SK-N-SH (cell line): ENCODE results near the gene OR6K2. TPM values are rescaled to one million over a fixed set of nuclear protein-coding genes. Genes with fewer than 3 reads are reported as not detected.

Experiments
- CTCF ChIA-PET: fragments of 300-600, 350-600 bp; formaldehyde crosslinking; extraction: SDS; loops from one replicate; lab custom pipeline; 2021; lab: Yijun Ruan, JAX
- POLR2A ChIA-PET: fragments of 350-600 bp; sonication (Branson Sonifier 250); formaldehyde crosslinking; extraction: SDS; loops from one replicate; lab custom pipeline; 2020; ENCODE audit warnings: antibody characterized with exemption, inconsistent platforms; lab: Yijun Ruan, JAX
- DNase-seq: peaks from one replicate; pipeline ENCODE4 v3.0.0; 2012
- H2AFZ ChIP-seq: fragments of 200-600 bp; sonication (generic); 2 replicates; pipeline ENCODE4 v1.8.1; 2016; ENCODE audit warnings: antibody characterized with exemption, mild to moderate bottlenecking, low read depth
- H3F3A ChIP-seq: fragments of 200-600 bp; sonication (generic); replicated peaks from 2 replicates; pipeline ENCODE3; 2016; ENCODE audit warnings: antibody characterized with exemption, mild to moderate bottlenecking; ENCODE audit not compliant: insufficient read depth
- H3K27ac ChIP-seq, 2 experiments: fragments of 200-500 bp in 1 of 2; fragments of 200-600 bp in 1 of 2; sonication (Bioruptor generic) in 1 of 2; sonication (generic), shearing (Covaris generic) in 1 of 2; 2 replicates each; pipeline versions ENCODE4 v1.5.1 to v1.6.1; 2014 to 2016; ENCODE audit warnings: low read depth in 2 of 2, inconsistent platforms in 1 of 2, low read length in 1 of 2, mild to moderate bottlenecking in 1 of 2, mixed read lengths in 1 of 2
- H3K27me3 ChIP-seq: fragments of 200-600 bp; sonication (generic), shearing (Covaris generic); 2 replicates; pipeline ENCODE4 v1.6.1; 2016; ENCODE audit warnings: mixed run types; ENCODE audit not compliant: insufficient read depth
- H3K36me3 ChIP-seq, 2 experiments: fragments of 200-500 bp in 1 of 2; fragments of 200-600 bp in 1 of 2; sonication (Bioruptor generic) in 1 of 2; sonication (generic) in 1 of 2; replicated peaks in 1 of 2; 2 replicates each; pipeline versions ENCODE3 to v1.5.1; 2014 to 2016; ENCODE audit warnings: low read length in 1 of 2, mild to moderate bottlenecking in 1 of 2; ENCODE audit not compliant: insufficient read depth in 2 of 2, control insufficient read depth in 1 of 2
- H3K4me1 ChIP-seq, 2 experiments: fragments of 200-500 bp in 1 of 2; fragments of 200-600 bp in 1 of 2; sonication (Bioruptor generic) in 1 of 2; sonication (generic), shearing (Covaris generic) in 1 of 2; 2 replicates each; pipeline versions ENCODE4 v1.5.1 to v1.6.1; 2014 to 2016; ENCODE audit warnings: low read depth in 1 of 2, low read length in 1 of 2, mixed run types in 1 of 2; ENCODE audit not compliant: insufficient read depth in 2 of 2, control insufficient read depth in 1 of 2
- H3K4me2 ChIP-seq: fragments of 200-600 bp; sonication (generic), shearing (Covaris generic); 2 replicates; pipeline ENCODE4 v1.6.1; 2017; ENCODE audit warnings: mixed run types
- H3K4me3 ChIP-seq, 2 experiments: fragments of 200-500 bp in 1 of 2; fragments of 200-600 bp in 1 of 2; sonication (Bioruptor generic) in 1 of 2; sonication (generic), shearing (Covaris generic) in 1 of 2; 2 replicates each; pipeline versions ENCODE4 v1.5.1 to v1.8.1; 2014 to 2016; ENCODE audit warnings: low read depth in 2 of 2, inconsistent platforms in 1 of 2, low read length in 1 of 2, mild to moderate bottlenecking in 1 of 2, mixed read lengths in 1 of 2, moderate library complexity in 1 of 2
- H3K79me2 ChIP-seq: fragments of 200-600 bp; sonication (generic); 2 replicates; pipeline ENCODE4 v1.8.1; 2017; ENCODE audit warnings: mild to moderate bottlenecking; ENCODE audit not compliant: insufficient read depth
- H3K9ac ChIP-seq: fragments of 200-600 bp; sonication (generic); 2 replicates; pipeline ENCODE4 v1.6.1; 2017; ENCODE audit warnings: mixed run types
- H3K9me2 ChIP-seq: fragments of 200-600 bp; sonication (generic); 2 replicates; pipeline ENCODE4 v1.6.1; 2017; ENCODE audit warnings: mixed run types
- H3K9me3 ChIP-seq: fragments of 200-600 bp; sonication (generic); 2 replicates; pipeline ENCODE4 v1.6.1; 2017; ENCODE audit warnings: mixed run types, mild to moderate bottlenecking, moderate library complexity
- H4K20me1 ChIP-seq: fragments of 200-600 bp; sonication (generic); 2 replicates; pipeline ENCODE4 v1.6.1; 2017; ENCODE audit warnings: mild to moderate bottlenecking, mixed run types; ENCODE audit not compliant: insufficient read depth
- CTCF ChIP-seq: fragments of 200-600 bp; sonication (generic); IDR thresholded peaks from 2 replicates; pipeline ENCODE4 v1.6.1; 2017; ENCODE audit warnings: antibody characterized with exemption, mild to moderate bottlenecking, moderate library complexity
- EP300 ChIP-seq, 2 experiments: IDR thresholded peaks; 2 replicates each; pipeline versions ENCODE4 v1.4.0 to v1.6.1; 2012; ENCODE audit warnings: borderline replicate concordance in 1 of 2, low read depth in 1 of 2, low read length in 1 of 2
- EZH2phosphoT487 ChIP-seq: fragments of 200-600 bp; sonication (generic); IDR thresholded peaks from 2 replicates; pipeline ENCODE4 v1.6.1; 2017; ENCODE audit warnings: low read depth, mixed run types, mild to moderate bottlenecking, antibody characterized with exemption, moderate library complexity, borderline replicate concordance
- FOXJ3 ChIP-seq: sonication (generic); formaldehyde crosslinking; IDR thresholded peaks from 2 replicates; pipeline ENCODE4 v1.5.1; 2020; ENCODE audit warnings: mild to moderate bottlenecking, missing genetic modification reagents
- FOXM1 ChIP-seq: IDR thresholded peaks from 2 replicates; pipeline ENCODE4 v1.4.0; 2012; ENCODE audit warnings: low read depth, mild to moderate bottlenecking
- GABPA ChIP-seq: IDR thresholded peaks from 2 replicates; pipeline ENCODE4 v1.4.0; 2012; ENCODE audit warnings: low read depth, mild to moderate bottlenecking
- MEF2A ChIP-seq: IDR thresholded peaks from 2 replicates; pipeline ENCODE4 v1.4.0; 2012; ENCODE audit warnings: low read depth, borderline replicate concordance
- MXI1 ChIP-seq: IDR thresholded peaks from 2 replicates; pipeline ENCODE4 v1.6.1; 2012; ENCODE audit warnings: mild to moderate bottlenecking, low read depth, low read length, improper control_type of control experiment
- POLR2AphosphoS5 ChIP-seq: IDR thresholded peaks from 2 replicates; pipeline ENCODE4 v1.6.1; 2012; ENCODE audit warnings: low read depth, low read length
- RAD21 ChIP-seq: IDR thresholded peaks from 2 replicates; pipeline ENCODE4 v1.6.1; 2012; ENCODE audit warnings: mild to moderate bottlenecking, low read length
- RCOR1 ChIP-seq: fragments of 150-350 bp; IDR thresholded peaks from 2 replicates; pipeline ENCODE4 v1.6.1; 2017; ENCODE audit warnings: antibody characterized with exemption, low read length
- RFX5 ChIP-seq: IDR thresholded peaks from 2 replicates; pipeline ENCODE4 v1.6.1; 2012; ENCODE audit warnings: mild to moderate bottlenecking, improper control_type of control experiment, low read length
- SIN3A ChIP-seq: IDR thresholded peaks from 2 replicates; pipeline ENCODE4 v1.6.1; 2012; ENCODE audit warnings: low read depth, mild to moderate bottlenecking, low read length, moderate library complexity, borderline replicate concordance
- TAF1 ChIP-seq: IDR thresholded peaks from 2 replicates; pipeline ENCODE4 v1.6.1; 2012; ENCODE audit warnings: low read depth, mild to moderate bottlenecking, low read length, moderate library complexity, borderline replicate concordance
- TCF12 ChIP-seq: IDR thresholded peaks from 2 replicates; pipeline ENCODE4 v1.4.0; 2012
- USF2 ChIP-seq: fragments of 150-350 bp; IDR thresholded peaks from 2 replicates; pipeline ENCODE4 v1.6.1; 2017; ENCODE audit warnings: antibody characterized with exemption, low read length, low read depth, borderline replicate concordance
- YY1 ChIP-seq: IDR thresholded peaks from 2 replicates; pipeline ENCODE4 v1.4.0; 2012; ENCODE audit warnings: low read depth, mild to moderate bottlenecking
- WGBS: methylation state at CpG from one replicate; pipeline ENCODE4 v1.1.6; 2017; ENCODE audit warnings: low lambda C conversion rate; 5-methylcytosine and 5-hydroxymethylcytosine counted together
- polyA plus RNA-seq, 3 experiments: library from polyadenylated mRNA; depleted of rRNA; stranded (reverse); fragments of >200 nt; gene quantifications; 2 replicates each; pipeline ENCODE4 v1.2.3, GENCODE V29; 2012

The OR6K2 gene
- polyA plus RNA-seq, 1 of the 3 experiments (the other 2 are of a cell fraction), result not detected

DNA sequence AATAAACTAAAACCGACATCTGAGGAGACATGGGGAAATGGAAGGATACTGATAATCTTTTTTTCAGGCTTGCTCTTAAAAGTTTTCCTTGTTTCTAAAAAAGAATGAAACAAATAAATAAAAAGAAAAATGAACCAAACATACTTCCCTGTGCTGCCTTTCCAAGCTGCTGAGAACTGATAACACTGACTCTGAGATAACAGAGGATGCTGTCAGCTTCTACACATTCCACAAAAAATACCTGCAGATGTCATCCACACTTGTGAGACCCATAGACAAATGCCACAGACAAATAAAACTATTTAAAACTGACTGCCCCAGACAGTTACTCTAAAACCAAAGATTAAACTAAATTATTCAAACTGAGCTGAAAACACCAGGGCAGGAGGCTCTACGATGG is 32.1 kb upstream of the OR6K2 start:
- no peak overlapping the region for H2AFZ ChIP-seq
- H4K20me1 ChIP-seq, result no peaks in the 10 kb centered on the region
- H3K27ac ChIP-seq, result no peak overlapping the region
- WGBS, result 2% methylated on average over 2 of the region's 2 CpGs
- no peaks in the 10 kb centered on the region for H3K4me1 ChIP-seq
- no peaks in the 10 kb centered on the region for H3K27me3 ChIP-seq
- no peaks in the 10 kb centered on the region for H3K36me3 ChIP-seq
- ChIA-PET CTCF (no interaction called here), POLR2A (no interaction called here)
- no peaks in the 10 kb centered on the region for H3K9me3 ChIP-seq
- no peak overlapping the region for H3K4me3 ChIP-seq
- H3K9me2 ChIP-seq, result no peaks in the 10 kb centered on the region
- no peak overlapping the region for H3K4me2 ChIP-seq
- TF ChIP-seq RCOR1, result no peak
- TF ChIP-seq EZH2phosphoT487, result no peak
- H3K9ac ChIP-seq, result no peak overlapping the region
- no peaks in the 10 kb centered on the region for H3K79me2 ChIP-seq
- DNase-seq, result no peak
- H3F3A ChIP-seq, result no peaks in the 10 kb centered on the region

DNA sequence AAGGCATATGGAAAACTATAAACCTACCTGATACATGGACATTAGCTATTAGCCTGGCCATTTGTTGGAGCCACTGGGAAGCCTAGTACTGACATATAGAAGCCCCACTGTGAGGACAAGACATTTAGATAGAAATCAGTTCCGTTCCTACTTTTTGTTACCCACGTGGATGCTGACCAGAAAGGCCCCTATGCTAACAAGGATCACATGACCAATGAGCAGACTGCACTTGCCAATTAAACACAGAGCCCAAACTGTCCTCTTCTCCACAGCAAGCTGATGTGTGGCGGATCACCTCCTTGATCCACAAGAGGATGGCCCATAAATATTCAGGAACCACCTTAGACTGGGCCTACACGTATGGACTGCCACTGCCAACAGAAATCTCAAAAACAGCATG is 31.3 kb upstream of the OR6K2 start:
- Histone ChIP-seq H3K9me3 (no peaks in the 10 kb centered on the region), H3K4me2 (no peak overlapping the region), H2AFZ (no peak overlapping the region), H3K36me3 (no peaks in the 10 kb centered on the region), H3F3A (no peaks in the 10 kb centered on the region), H3K9ac (no peak overlapping the region), H4K20me1 (no peaks in the 10 kb centered on the region), H3K27me3 (no peaks in the 10 kb centered on the region), H3K4me1 (no peaks in the 10 kb centered on the region), H3K4me3 (no peak overlapping the region), H3K79me2 (no peaks in the 10 kb centered on the region), H3K27ac (no peak overlapping the region), H3K9me2 (no peaks in the 10 kb centered on the region)
- no peak for TF ChIP-seq TAF1
- POLR2A ChIA-PET, result no interaction called here
- CTCF ChIA-PET, result no interaction called here
- no peak for DNase-seq
- WGBS, result 3% methylated on average over 4 of the region's 4 CpGs

- Histone ChIP-seq H3K9ac (no peak overlapping the region), H3K9me2 (no peaks in the 10 kb centered on the region), H3K9me3 (no peaks in the 10 kb centered on the region), H2AFZ (no peak overlapping the region), H3K79me2 (no peaks in the 10 kb centered on the region), H3K27ac (no peak overlapping the region), H3K36me3 (no peaks in the 10 kb centered on the region), H3K27me3 (no peaks in the 10 kb centered on the region), H3K4me1 (no peaks in the 10 kb centered on the region), H3F3A (no peaks in the 10 kb centered on the region), H4K20me1 (no peaks in the 10 kb centered on the region), H3K4me3 (no peak overlapping the region; a peak in 1 of 4 replicates), H3K4me2 (no peak overlapping the region; the same call in 1 of the 2 replicates)
- TF ChIP-seq TCF12, result no peak
- no peak for TF ChIP-seq SIN3A
- no peak for TF ChIP-seq USF2
- no peak for TF ChIP-seq FOXM1
- no peak for TF ChIP-seq MXI1
- no peak for TF ChIP-seq FOXJ3
- no peak for TF ChIP-seq EP300 (IDR thresholded peaks at IDR 0.05; ENCODE audit: borderline replicate concordance in 1 of 2, low read depth in 1 of 2, low read length in 1 of 2)
- no peak for TF ChIP-seq CTCF
- no peak for TF ChIP-seq MEF2A
- no peak for TF ChIP-seq POLR2AphosphoS5
- no peak for TF ChIP-seq RFX5
- no peak for TF ChIP-seq YY1
- TF ChIP-seq RAD21, result no peak
- TF ChIP-seq GABPA, result no peak
- CTCF ChIA-PET, result interaction anchor here (0.9 kb wide), 1 partner anchor 13 kb away, joined by 3 read pairs; no protein-coding TSS in a partner anchor
- WGBS, result 0% methylated on average over 4 of the region's 4 CpGs
- POLR2A ChIA-PET, result no interaction called here
- DNase-seq, result no peak
Observed at GRCh38 chr1:158730453-158730852, 30.0 kb upstream of the OR6K2 start.
